ENCODE results near the gene P4HB. TPM values are rescaled to one million over a fixed set of nuclear protein-coding genes. Genes with fewer than 3 reads are reported as not detected.

The P4HB gene
- total and polyA plus RNA-seq, 2 of the 4 experiments (the other 2 are of a cell fraction): 599 to 932 TPM

GRCh38 chr17:81904600-81905423, 44.5 kb upstream of the P4HB start:
- Histone ChIP-seq H2AK9ac (replicated peaks; ENCODE audit: low read depth, low read length, poor library complexity) (no peak overlapping the region), H2BK5ac (ENCODE audit: low read depth, low read length, poor library complexity, severe bottlenecking) (no peak overlapping the region), H2AK5ac (ENCODE audit: low read depth, low read length) (no peak overlapping the region), H2AFZ (replicated peaks; ENCODE audit: low read length, poor library complexity) (no peak overlapping the region), H3K9me3 (ENCODE audit: control insufficient read depth, insufficient read depth, low read length) (no peaks in the 10 kb centered on the region), H3K27me3 (ENCODE audit: control insufficient read depth, insufficient read depth, low read length) (no peaks in the 10 kb centered on the region), H3K18ac (ENCODE audit: low read depth, low read length) (no peak overlapping the region), H4K8ac (ENCODE audit: low read depth in 2 of 2, low read length in 2 of 2) (no peak overlapping the region), H3K4me1 (ENCODE audit: control insufficient read depth, insufficient read depth, low read length) (peaks cover 2% of the 10 kb centered on the region; the same call in 1 of the 2 replicates), H3K23ac (ENCODE audit: low read depth, low read length) (no peak overlapping the region), H3K56ac (ENCODE audit: extremely low read depth, insufficient read depth, low read length) (no peak overlapping the region), H3K4ac (ENCODE audit: low read depth, low read length) (no peak overlapping the region), H2BK20ac (ENCODE audit: low read depth, low read length) (no peak overlapping the region), H3K27ac (ENCODE audit: insufficient read depth, low read length) (no peak overlapping the region), H3K4me2 (ENCODE audit: low read depth, low read length) (no peak overlapping the region), H4K20me1 (ENCODE audit: insufficient read depth, low read length) (peaks cover 10% of the 10 kb centered on the region), H4K91ac (ENCODE audit: insufficient read depth, low read depth, low read length) (no peak overlapping the region), H3K4me3 (ENCODE audit: insufficient read depth, low read depth, low read length) (no peak overlapping the region), H3K79me1 (ENCODE audit: low read depth in 1 of 2, low read length in 2 of 2) (peaks cover 0 to 20% of the 10 kb centered on the region in 2 experiments; a peak in 2 of 4 replicates), H2BK120ac (ENCODE audit: low read depth, low read length) (no peak overlapping the region), H3K9me1 (ENCODE audit: insufficient read depth, low read length) (0 out of 2 replicates have a peak, but pooled peaks cover 4% of the 10 kb centered on the region), H2BK15ac (ENCODE audit: low read depth, low read length) (no peak overlapping the region), H3K14ac (replicated peaks; ENCODE audit: low read depth, low read length) (no peak overlapping the region), H3K36me3 (ENCODE audit: control insufficient read depth, insufficient read depth, low read length) (peaks cover 20% of the 10 kb centered on the region; the same call in 1 of the 2 replicates), H3K9ac (ENCODE audit: low read depth, low read length) (no peak overlapping the region), H4K5ac (ENCODE audit: low read depth, low read length) (no peak overlapping the region)
- dilution Hi-C loops (cut with HindIII; ENCODE audit: low sequenced_read_pairs, unreplicated experiment): no loop called here
- intact Hi-C loops (cut with micrococcal nuclease): no loop called here
- BruUV-seq (replicated peaks): no TSS peak
- in situ Hi-C loops (cut with MboI; ENCODE audit: low sequenced_read_pairs): no loop called here
- ChIA-PET CTCF (no interaction called here), POLR2A (ENCODE audit: unreplicated experiment) (no interaction called here)
- DNase-seq (no peak), ATAC-seq (ENCODE audit: low read depth) (no peak)
- WGBS, 2 experiments (ENCODE audit: extremely low coverage in 2 of 2, insufficient read length in 1 of 2): 84% methylated on average over 5 of the region's 28 CpGs; no CpG with 5 or more reads in 1 of the 2 experiments
- TF ChIP-seq MAFK (IDR thresholded peaks at IDR 0.05; ENCODE audit: low read depth, low read length) (no peak), RCOR1 (IDR thresholded peaks at IDR 0.05; ENCODE audit: insufficient replicate concordance, low read length) (no peak), RFX5 (IDR thresholded peaks at IDR 0.05; ENCODE audit: low read depth, low read length) (no peak), CHD1 (IDR thresholded peaks at IDR 0.05; ENCODE audit: low read depth, low read length) (no peak), FOS (IDR thresholded peaks at IDR 0.05; ENCODE audit: low read depth, low read length) (no peak), NFE2L2 (IDR thresholded peaks at IDR 0.05; ENCODE audit: low read depth, low read length) (no peak), BHLHE40 (IDR thresholded peaks at IDR 0.05; ENCODE audit: low read depth, low read length) (no peak), MXI1 (IDR thresholded peaks at IDR 0.05; ENCODE audit: borderline replicate concordance, low read depth, low read length) (no peak), MAZ (IDR thresholded peaks at IDR 0.05; ENCODE audit: borderline replicate concordance, low read depth, low read length) (no peak), SMC3 (IDR thresholded peaks at IDR 0.05; ENCODE audit: low read depth, low read length) (no peak), RAD21 (IDR thresholded peaks at IDR 0.05; ENCODE audit: low read length) (no peak), POLR2A (IDR thresholded peaks at IDR 0.05; ENCODE audit: low read depth, low read length) (no peak)
- TF ChIP-seq, protein P1, sequence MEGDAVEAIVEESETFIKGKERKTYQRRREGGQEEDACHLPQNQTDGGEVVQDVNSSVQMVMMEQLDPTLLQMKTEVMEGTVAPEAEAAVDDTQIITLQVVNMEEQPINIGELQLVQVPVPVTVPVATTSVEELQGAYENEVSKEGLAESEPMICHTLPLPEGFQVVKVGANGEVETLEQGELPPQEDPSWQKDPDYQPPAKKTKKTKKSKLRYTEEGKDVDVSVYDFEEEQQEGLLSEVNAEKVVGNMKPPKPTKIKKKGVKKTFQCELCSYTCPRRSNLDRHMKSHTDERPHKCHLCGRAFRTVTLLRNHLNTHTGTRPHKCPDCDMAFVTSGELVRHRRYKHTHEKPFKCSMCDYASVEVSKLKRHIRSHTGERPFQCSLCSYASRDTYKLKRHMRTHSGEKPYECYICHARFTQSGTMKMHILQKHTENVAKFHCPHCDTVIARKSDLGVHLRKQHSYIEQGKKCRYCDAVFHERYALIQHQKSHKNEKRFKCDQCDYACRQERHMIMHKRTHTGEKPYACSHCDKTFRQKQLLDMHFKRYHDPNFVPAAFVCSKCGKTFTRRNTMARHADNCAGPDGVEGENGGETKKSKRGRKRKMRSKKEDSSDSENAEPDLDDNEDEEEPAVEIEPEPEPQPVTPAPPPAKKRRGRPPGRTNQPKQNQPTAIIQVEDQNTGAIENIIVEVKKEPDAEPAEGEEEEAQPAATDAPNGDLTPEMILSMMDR (conservative IDR thresholded peaks at IDR 0.05; ENCODE audit: low read depth, low read length): no peak
- TF ChIP-seq, protein P2, sequence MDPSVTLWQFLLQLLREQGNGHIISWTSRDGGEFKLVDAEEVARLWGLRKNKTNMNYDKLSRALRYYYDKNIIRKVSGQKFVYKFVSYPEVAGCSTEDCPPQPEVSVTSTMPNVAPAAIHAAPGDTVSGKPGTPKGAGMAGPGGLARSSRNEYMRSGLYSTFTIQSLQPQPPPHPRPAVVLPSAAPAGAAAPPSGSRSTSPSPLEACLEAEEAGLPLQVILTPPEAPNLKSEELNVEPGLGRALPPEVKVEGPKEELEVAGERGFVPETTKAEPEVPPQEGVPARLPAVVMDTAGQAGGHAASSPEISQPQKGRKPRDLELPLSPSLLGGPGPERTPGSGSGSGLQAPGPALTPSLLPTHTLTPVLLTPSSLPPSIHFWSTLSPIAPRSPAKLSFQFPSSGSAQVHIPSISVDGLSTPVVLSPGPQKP (IDR thresholded peaks at IDR 0.05; ENCODE audit: borderline replicate concordance, low read depth, low read length): no peak
- TF ChIP-seq, protein P3, sequence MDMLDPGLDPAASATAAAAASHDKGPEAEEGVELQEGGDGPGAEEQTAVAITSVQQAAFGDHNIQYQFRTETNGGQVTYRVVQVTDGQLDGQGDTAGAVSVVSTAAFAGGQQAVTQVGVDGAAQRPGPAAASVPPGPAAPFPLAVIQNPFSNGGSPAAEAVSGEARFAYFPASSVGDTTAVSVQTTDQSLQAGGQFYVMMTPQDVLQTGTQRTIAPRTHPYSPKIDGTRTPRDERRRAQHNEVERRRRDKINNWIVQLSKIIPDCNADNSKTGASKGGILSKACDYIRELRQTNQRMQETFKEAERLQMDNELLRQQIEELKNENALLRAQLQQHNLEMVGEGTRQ (IDR thresholded peaks at IDR 0.05; ENCODE audit: low read depth, low read length): no peak
